ENCODE data around the gene AGBL5.

DNA sequence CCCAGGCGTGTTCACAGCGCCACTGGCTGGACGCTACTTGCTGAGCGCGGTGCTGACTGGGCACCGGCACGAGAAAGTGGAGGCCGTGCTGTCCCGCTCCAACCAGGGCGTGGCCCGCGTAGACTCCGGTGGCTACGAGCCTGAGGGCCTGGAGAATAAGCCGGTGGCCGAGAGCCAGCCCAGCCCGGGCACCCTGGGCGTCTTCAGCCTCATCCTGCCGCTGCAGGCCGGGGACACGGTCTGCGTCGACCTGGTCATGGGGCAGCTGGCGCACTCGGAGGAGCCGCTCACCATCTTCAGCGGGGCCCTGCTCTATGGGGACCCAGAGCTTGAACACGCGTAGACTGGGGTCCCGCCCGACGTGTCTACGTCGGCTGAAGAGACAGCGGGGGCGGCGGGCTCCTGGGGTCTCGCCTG is 34.2 kb downstream of the AGBL5 start:
- TF ChIP-seq, protein P1, sequence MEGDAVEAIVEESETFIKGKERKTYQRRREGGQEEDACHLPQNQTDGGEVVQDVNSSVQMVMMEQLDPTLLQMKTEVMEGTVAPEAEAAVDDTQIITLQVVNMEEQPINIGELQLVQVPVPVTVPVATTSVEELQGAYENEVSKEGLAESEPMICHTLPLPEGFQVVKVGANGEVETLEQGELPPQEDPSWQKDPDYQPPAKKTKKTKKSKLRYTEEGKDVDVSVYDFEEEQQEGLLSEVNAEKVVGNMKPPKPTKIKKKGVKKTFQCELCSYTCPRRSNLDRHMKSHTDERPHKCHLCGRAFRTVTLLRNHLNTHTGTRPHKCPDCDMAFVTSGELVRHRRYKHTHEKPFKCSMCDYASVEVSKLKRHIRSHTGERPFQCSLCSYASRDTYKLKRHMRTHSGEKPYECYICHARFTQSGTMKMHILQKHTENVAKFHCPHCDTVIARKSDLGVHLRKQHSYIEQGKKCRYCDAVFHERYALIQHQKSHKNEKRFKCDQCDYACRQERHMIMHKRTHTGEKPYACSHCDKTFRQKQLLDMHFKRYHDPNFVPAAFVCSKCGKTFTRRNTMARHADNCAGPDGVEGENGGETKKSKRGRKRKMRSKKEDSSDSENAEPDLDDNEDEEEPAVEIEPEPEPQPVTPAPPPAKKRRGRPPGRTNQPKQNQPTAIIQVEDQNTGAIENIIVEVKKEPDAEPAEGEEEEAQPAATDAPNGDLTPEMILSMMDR (IDR thresholded peaks at IDR 0.05 in 8 of 11, conservative IDR thresholded peaks at IDR 0.05 in 3 of 11), result peak in 5 of 11 experiments; percentile 7 to 35 (median 14)
- TF ChIP-seq POLR2A (IDR thresholded peaks at IDR 0.05), result no peak
- TF ChIP-seq POLR2AphosphoS5 (IDR thresholded peaks at IDR 0.05), result peak; percentile 65 to 81 (median 77)

All from spleen (tissue), 7 donors.